ENCODE results near the gene L2HGDH. TPM values are rescaled to one million over a fixed set of nuclear protein-coding genes. Genes with fewer than 3 reads are reported as not detected.

L2HGDH gene
- total and polyA plus RNA-seq, 2 experiments from 2014 or later = 5.8 to 9.7 TPM

GRCh38 chr14:50350975-50351374 is 38.9 kb upstream of the L2HGDH start:
- TF ChIP-seq CTCF (IDR thresholded peaks at IDR 0.05; ENCODE audit: poor library complexity) (no peak), EZH2phosphoT487 (IDR thresholded peaks at IDR 0.05; ENCODE audit: low read depth, severe bottlenecking, unreplicated experiment) (no peak), EZH2 (IDR thresholded peaks at IDR 0.05; ENCODE audit: borderline replicate concordance) (no peak)

GRCh38 chr14:50348933-50349332 is 36.9 kb upstream of the L2HGDH start:
- Histone ChIP-seq H3K9me2 (replicated peaks; ENCODE audit: insufficient read depth) (no peaks in the 10 kb centered on the region), H3K27ac (peak overlapping the region; percentile 37), H3K4me3 (no peak overlapping the region), H2AFZ (no peak overlapping the region), H3K4me1 (ENCODE audit: insufficient read depth) (peaks cover 28% of the 10 kb centered on the region), H3K4me2 (no peak overlapping the region), H4K20me1 (ENCODE audit: insufficient read depth, poor library complexity, severe bottlenecking) (no peaks in the 10 kb centered on the region), H3K27me3 (no peaks in the 10 kb centered on the region), H3K9me3 (ENCODE audit: low read depth) (no peaks in the 10 kb centered on the region), H3K36me3 (replicated peaks; ENCODE audit: insufficient read depth, low read depth) (no peaks in the 10 kb centered on the region), H3K79me2 (no peaks in the 10 kb centered on the region)
- DNase-seq (ENCODE audit: low spot score) = no peak
- TF ChIP-seq CTCF (IDR thresholded peaks at IDR 0.05; ENCODE audit: poor library complexity) (no peak), EZH2 (IDR thresholded peaks at IDR 0.05; ENCODE audit: borderline replicate concordance) (no peak), EZH2phosphoT487 (IDR thresholded peaks at IDR 0.05; ENCODE audit: low read depth, severe bottlenecking, unreplicated experiment) (no peak)

More at GRCh38 chr14:50350975-50351374, 38.9 kb upstream of the L2HGDH start:
- H3K9me3 ChIP-seq (ENCODE audit: low read depth) = no peaks in the 10 kb centered on the region
- peaks cover 13% of the 10 kb centered on the region for H3K4me1 ChIP-seq (ENCODE audit: insufficient read depth)
- H3K9me2 ChIP-seq (replicated peaks; ENCODE audit: insufficient read depth) = no peaks in the 10 kb centered on the region
- no peak overlapping the region for H2AFZ ChIP-seq
- no peaks in the 10 kb centered on the region for H3K27me3 ChIP-seq
- no peak overlapping the region for H3K4me2 ChIP-seq
- no peaks in the 10 kb centered on the region for H3K79me2 ChIP-seq
- no peak overlapping the region for H3K27ac ChIP-seq
- H3K36me3 ChIP-seq (replicated peaks; ENCODE audit: insufficient read depth, low read depth) = no peaks in the 10 kb centered on the region
- no peak overlapping the region for H3K4me3 ChIP-seq
- DNase-seq (ENCODE audit: low spot score) = no peak
- 79% methylated on average over 2 of the region's 2 CpGs for WGBS (ENCODE audit: low lambda C conversion rate, missing lambda C conversion rate)
- no peaks in the 10 kb centered on the region for H4K20me1 ChIP-seq (ENCODE audit: insufficient read depth, poor library complexity, severe bottlenecking)

GRCh38 chr14:50347521-50347920 is 35.5 kb upstream of the L2HGDH start:
- DNase-seq (ENCODE audit: low spot score) = peak; percentile 52
- Histone ChIP-seq H2AFZ (no peak overlapping the region), H3K4me2 (no peak overlapping the region)

More at GRCh38 chr14:50347521-50347920, 35.5 kb upstream of the L2HGDH start:
- Histone ChIP-seq H3K27ac (peak overlapping the region; percentile 59), H3K9me2 (replicated peaks; ENCODE audit: insufficient read depth) (no peaks in the 10 kb centered on the region), H3K27me3 (no peaks in the 10 kb centered on the region), H3K4me1 (ENCODE audit: insufficient read depth) (peaks cover 37% of the 10 kb centered on the region), H3K9me3 (ENCODE audit: low read depth) (no peaks in the 10 kb centered on the region), H3K36me3 (replicated peaks; ENCODE audit: insufficient read depth, low read depth) (no peaks in the 10 kb centered on the region), H3K79me2 (no peaks in the 10 kb centered on the region), H3K4me3 (no peak overlapping the region), H4K20me1 (ENCODE audit: insufficient read depth, poor library complexity, severe bottlenecking) (no peaks in the 10 kb centered on the region)
- TF ChIP-seq EZH2 (IDR thresholded peaks at IDR 0.05; ENCODE audit: borderline replicate concordance) (no peak), CTCF (IDR thresholded peaks at IDR 0.05; ENCODE audit: poor library complexity) (no peak), EZH2phosphoT487 (IDR thresholded peaks at IDR 0.05; ENCODE audit: low read depth, severe bottlenecking, unreplicated experiment) (no peak)
- WGBS (ENCODE audit: low lambda C conversion rate, missing lambda C conversion rate) = 93% methylated on average over 1 of the region's 1 CpG

All from hepatocyte (in vitro differentiated cells).